ENCODE measurements around the gene NAGPA.
A peak's percentile ranks its signal among the peaks of the same experiment; 100 is the strongest.
"Not testable (repeated sequence)": the region's sequence is repeated elsewhere in the genome, so short reads cannot be mapped to it uniquely, and the experiment has no call there.

NAGPA gene, protein sequence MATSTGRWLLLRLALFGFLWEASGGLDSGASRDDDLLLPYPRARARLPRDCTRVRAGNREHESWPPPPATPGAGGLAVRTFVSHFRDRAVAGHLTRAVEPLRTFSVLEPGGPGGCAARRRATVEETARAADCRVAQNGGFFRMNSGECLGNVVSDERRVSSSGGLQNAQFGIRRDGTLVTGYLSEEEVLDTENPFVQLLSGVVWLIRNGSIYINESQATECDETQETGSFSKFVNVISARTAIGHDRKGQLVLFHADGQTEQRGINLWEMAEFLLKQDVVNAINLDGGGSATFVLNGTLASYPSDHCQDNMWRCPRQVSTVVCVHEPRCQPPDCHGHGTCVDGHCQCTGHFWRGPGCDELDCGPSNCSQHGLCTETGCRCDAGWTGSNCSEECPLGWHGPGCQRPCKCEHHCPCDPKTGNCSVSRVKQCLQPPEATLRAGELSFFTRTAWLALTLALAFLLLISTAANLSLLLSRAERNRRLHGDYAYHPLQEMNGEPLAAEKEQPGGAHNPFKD

DNA sequence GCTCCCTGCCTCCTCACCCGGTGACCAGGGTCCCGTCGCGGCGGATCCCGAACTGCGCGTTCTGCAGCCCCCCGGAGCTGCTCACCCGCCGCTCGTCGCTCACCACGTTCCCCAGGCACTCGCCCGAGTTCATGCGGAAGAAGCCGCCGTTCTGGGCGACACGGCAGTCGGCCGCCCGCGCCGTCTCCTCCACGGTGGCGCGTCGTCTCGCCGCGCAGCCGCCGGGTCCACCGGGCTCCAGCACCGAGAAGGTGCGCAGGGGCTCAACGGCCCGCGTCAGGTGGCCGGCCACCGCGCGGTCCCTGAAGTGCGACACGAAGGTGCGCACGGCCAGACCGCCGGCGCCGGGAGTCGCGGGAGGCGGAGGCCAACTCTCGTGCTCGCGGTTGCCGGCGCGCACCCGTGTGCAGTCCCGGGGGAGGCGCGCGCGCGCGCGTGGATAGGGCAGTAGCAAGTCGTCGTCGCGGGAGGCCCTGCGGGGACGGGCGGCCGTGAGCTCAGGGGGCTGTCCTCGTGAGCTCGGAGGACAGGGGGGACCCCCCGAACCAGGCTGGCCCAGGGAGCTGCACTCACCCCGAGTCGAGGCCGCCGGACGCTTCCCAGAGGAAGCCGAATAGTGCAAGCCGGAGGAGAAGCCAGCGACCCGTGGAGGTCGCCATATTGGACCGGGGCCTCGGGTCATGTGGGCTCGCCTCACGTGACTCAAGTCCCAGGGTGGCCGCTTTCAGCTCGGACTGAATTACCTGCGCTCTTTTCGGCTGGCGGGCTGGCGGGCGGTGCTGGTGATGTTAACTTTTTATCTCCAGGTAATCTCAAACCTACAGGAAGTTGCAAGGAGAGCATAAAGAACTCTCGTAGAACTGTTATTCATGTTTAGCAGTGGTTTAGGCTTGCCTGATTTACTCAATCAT, at the start of gene NAGPA:
TSS of gene NAGPA (minus strand) at position 680 of the 911 bp plus-strand sequence. CDS start at position 659, 21 bp downstream.
- DNase-seq, result peak; percentile 74 to 80

DNA sequence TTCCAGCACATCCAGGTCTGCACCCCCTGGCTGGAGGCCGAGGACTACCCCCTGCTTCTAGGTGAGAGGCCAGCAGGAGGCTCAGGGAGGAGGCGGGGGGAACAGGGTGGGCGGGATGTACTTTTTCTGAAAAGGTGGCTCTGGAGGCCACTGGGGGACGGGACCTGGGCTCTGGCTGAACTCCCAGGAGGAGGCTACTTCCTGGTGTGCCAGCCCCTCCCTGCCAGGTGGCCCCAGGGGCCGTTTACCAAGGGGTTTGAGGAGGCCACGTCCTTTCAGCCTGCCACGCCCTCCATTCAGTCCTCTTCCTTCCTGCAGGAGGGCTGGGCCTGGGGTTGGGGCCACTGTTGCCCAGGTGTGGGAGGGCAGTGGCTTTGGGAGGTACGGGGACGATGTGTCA, 47.3 kb upstream of the NAGPA start:
- DNase-seq, result not testable (repeated sequence)

DNA sequence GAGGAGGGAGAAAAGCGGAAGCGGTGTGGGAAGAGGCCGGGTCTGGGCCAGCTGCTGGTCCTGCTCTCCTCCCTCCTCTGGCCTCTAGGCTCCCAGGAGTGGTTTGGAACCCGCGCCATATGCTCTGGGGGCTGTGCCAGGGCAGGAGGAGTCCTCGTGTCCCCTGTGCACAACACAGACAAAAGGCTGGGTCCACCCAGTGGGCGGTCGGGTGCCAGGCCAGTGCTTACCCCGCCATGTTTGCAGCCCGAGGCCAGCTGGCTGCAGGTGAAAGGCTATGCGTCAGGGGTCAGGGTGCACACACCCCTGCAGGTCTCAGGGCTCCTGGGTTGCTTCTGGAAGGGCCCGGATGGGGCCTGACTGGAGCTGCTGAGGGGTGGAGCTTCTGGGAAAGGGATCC, 46.7 kb upstream of the NAGPA start:
- not testable (repeated sequence) for DNase-seq

DNA sequence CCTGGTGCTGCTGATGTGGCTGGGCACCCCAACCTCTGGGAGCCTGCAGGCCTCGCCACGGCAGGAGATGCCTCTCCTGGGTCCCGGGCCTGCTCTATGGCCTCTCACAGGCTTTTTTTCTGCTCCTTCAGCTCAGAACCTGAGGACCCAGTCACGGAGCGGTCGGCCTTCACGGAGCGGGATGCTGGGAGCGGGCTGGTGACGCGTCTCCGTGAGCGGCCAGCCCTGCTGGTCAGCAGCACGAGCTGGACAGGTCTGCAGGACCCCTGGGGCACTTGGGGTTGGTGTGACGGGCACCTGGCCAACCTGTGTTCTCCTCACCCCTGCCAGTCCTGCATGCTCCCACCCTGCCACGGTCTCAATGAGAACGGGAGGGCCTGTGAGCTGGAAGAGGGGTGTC, 44.9 kb upstream of the NAGPA start:
- DNase-seq, result no peak

DNA sequence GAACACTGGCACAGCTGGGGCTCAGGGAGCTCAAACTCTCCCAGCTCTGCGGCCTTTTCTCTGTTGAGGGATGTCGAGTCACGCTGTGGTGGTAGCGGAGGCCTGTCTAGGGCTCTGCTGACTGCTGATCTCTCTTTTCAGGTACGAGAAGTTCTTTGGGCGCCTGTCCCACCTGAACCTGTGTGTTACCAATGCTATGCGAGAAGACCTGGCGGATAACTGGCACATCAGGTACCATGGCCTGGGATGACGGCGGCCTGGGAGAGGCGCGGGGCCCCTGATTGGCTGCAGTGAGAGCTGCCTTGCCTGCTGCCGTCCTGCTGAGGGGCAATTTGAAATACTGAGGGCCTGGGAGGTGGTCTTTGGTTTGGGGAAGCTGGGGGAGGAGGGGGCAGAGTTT, 43.6 kb upstream of the NAGPA start:
- DNase-seq, result no peak

DNA sequence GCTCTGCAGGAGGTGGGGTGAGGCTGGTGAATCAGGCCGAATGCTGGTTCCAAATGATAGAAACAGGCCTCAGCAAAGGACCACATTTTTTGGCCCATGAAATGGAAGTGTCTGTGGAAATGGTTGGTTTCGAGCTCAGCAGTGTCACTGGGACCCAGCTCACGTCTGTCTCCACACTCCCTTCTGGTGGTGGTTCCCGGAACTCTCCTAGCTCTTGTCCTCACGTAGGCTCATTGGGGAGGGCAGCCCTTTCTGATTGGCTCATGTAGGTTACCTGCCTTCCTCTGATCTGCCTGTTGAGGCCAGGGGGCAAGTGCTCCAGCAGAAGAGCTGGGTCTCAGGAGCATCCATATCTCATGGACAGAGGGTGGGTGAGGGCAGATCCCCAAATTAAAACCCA, 41.9 kb upstream of the NAGPA start:
- no peak for DNase-seq

DNA sequence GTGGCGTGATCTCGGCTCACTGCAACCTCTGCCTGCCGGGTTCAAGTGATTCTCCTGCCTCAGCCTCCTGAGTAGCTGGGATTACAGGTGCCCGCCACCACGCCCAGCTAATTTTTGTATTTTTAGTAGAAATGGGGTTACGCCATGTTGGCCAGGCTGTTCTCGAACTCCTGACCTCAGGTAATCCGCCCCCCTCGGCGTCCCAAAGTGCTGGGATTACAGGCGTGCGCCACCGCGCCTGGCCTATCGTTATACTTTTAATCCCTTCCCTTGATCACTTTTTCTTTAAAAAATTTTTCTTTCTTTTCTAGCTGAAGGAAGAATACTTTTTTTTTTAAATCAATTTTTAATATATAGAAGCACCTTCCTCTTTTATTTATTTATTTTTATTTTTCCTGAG, 40.0 kb upstream of the NAGPA start:
- not testable (repeated sequence) for DNase-seq

DNA sequence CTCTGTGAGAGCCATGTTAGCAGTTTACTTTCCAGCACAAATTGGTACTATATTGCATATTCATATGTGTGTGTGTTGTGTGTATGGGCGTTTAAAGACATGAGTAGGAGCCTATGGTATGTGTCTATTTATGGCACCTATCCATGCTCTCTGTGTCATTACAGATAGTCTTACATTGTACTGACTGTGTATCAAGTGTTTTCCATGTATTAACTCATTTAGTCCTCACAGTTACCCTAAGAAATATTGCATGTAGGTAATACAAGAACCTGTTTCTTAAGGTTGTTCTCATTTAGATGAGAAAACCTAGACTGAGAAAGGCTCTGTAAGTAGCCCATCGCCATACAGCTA, 39.5 kb upstream of the NAGPA start:
- DNase-seq, result no peak

DNA sequence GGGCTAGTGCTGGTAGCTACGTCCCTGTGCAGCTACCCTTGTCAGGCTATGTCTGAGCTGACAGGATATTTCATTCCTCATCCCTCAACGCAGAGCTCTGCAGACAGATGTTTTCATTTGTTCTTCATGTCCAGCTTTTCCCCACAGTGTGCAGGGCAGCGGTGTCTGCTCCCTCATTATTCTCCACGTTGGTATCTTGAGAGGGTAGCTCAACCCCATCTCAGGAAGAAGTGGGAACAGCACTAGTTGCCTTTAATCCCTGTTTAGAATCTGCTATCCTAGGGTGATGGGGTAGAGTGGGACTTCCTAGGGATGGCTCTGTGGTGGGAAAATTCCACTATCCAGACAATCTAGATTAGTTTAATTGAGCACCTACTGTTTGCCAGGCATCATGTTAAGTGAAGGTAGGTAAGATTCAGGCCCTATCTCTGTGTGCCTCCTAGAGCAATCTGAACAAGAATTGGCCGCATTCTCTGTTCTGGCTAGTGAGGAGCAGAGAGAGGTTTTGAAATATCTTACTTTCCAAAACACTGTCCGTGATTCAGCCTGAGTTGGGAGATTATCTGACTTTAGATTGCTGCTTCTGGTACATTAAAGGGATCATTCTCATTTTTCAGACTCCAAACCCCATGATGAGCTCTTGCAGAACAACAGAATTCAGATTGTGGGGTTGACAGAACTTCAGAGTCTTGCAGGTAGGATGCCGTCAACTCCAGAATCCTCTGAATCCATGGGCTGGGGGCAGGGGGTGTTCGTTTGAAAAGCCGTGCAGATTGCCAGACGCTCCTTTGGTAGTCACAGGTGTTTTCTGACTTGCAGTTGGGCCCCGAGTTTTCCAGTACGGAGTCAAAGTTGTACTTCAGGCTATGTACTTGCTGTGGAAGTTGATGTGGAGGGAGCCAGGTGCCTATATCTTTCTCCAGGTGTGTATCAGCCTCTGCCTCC, 38.9 kb upstream of the NAGPA start:
- DNase-seq, result no peak

DNA sequence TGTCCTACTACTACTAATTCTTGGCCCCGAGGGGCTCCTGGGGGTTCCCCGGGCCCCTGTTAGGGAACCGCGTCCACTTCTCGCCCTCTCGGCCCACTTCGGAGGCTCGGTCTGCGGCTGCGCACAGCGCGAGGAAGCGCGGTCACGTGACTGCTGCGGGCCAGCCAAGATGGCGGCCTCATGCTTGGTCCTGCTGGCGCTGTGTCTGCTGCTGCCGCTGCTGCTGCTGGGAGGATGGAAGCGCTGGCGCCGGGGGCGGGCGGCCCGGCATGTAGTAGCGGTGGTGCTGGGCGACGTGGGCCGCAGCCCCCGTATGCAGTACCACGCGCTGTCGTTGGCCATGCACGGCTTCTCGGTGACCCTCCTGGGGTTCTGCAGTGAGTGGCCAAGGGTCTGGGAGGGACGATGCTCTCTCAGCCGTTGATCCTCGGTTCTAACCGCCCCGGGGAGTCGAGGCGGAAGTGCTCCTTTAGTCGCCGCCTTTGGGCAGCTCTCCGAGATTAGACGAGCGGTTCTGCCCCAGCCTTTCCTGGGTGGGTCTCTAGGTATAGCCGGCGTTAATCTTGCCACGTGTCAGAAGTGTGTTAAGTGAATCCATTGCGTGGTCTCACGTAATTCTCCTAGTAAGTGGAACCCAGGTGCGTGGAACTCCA, 38.1 kb upstream of the NAGPA start, which contains the start of gene ALG1:
TSS of gene ALG1 (plus strand) at position 163 of the 653 bp plus-strand sequence. CDS start at position 170, 7 bp downstream.
- peak; percentile 48 to 84 for DNase-seq

DNA sequence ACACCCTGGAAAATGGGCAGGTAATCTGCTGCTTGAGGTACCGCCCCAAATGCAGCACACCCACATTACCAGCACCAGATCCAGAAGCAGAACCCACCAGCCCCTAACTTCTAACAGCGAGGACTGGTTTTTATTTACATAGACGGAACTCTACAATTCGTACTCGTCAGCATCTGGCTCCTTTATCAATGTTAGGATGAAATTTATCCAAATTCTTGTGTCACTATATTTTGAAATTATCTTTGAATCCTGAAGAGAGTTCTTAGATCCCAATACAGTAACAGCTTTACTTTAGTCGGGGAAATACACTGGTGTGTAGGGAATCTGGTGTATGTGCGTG, 37.6 kb upstream of the NAGPA start:
- no peak for DNase-seq

DNA sequence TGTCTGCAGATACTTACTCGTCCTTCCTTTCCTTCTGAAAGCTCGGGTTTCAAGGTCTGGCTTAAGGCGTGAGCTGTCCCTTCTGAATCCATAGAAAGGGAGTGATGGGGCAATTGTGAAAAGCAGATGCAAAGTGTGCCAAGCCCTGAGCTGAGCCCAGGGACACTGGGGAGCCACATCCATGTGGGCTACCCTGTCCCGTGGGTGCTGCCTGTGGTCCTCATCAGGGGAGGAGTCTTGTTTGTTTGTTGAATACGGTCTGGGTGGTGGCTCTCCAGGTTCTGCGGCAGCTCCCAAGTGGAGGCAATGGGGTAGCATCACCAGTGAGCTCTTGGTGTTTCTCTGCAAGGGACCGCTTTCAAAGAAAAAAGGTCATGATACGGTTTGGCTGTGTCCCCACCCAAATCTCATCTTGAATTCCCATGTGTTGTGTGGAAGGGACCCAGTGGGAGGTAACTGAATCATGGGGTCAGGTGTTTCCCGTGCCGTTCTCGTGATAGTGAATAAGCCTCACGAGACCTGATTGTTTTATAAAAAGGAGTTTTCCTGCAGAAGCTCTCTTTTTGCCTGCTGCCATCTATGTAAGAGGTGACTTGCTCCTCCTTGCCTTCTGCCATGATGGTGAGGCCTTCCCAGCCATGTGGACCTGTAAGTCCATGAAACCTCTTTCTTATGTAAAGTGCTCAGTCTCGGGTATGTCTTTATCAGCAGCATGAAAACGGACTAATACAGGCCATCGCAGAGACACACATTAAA, 36.9 kb upstream of the NAGPA start:
- no peak for DNase-seq

DNA sequence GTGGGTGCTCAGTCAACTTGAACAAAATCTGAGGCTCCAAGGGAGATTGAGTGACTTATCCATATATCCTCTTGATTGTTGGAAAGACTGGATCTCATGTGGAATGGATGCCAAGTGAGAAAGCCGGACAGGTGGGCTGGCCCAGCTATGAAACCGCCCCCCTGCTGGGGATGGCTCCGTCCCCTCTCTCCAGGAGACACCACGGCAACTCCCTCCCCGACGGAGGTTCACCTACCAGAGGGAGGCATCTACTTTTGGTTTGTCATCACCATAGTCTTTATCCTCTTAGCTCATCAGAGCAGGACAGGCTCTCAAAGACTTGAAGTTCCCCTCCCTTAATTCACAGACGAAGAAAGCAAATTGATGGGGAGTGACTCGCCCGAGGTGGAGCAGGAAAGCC, 36.1 kb upstream of the NAGPA start:
- no peak for DNase-seq

DNA sequence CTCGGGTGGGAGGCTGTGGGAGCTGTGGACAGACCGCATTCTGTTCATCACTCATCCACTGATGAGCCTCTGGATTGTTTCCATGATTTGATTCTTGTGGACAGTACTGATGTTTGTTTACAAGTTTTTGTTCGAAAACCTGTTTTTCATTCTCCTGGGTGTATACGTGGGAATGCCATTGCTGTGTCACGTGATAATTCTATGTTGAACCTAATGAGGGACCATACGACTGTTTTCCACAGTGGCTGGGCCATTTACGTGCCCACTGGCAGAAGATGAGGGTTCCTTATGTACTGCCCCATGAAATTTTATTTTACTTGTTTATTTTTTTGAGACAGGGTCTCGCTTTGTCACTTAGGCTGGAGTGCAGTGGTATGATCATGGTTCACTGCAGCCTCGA, 35.3 kb upstream of the NAGPA start:
- no peak for DNase-seq

DNA sequence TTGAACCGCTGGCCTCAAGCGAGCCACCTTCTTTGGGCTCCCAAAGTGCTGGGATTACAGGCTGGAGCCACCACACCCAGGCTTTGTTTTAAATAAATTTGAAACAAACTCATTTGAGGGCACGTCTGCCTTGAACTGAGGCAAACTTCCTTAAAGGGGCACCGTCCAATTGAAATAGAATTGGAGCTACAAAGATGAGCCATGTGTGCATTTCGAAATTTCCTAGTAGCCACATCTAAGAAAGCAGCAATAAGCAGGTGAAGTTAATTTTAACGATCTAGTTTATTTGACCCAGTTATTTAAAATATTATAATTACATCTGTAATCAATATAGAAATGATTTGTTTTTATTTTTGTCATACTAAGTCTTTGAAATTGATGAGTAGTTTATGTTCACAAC, 32.8 kb upstream of the NAGPA start:
- DNase-seq, result no peak

DNA sequence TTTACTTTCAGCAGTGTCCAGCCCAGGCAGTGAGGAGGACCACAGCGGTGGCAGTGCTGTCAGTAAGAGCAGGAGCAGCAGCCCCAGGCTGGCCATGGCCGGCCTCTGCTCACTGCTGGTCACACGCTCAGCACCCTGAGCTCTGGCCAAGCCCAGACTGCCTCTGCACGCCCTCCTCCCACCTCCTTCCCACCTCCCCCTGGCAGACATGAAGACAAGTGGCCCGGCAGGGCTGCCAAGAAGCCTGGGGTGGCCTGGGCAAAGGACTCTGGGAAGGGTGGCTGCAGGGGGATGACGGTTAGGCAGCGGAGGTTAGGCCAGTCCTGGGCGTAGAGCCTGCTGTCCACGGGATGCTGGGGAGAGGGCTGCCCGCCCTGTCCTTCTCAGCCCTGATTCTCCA, 32.1 kb upstream of the NAGPA start, which contains the start of gene C16orf89:
TSS of gene C16orf89 (minus strand) at position 144 of the 400 bp plus-strand sequence. CDS start at position 96, 48 bp downstream.
- DNase-seq, result no peak

DNA sequence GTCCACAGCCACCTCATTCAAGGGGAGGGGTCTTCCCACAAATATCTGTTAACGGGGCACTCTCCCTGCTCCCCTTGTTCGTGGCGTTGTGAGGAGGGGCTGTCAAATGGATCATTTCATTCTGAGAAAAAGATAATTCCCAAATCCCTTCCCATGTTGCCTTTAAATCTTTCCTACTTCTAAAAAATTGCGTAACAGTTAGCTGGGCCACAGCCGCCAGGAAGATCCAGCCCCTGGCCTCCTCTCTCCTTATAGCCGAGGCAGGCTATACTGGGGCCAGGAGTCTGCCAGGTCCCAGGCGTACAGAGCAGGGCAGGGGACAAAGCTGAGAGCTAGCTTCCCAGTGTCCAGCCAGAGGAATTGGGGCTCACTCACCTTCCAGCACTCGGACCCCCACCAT, 31.6 kb upstream of the NAGPA start:
- no peak for DNase-seq

DNA sequence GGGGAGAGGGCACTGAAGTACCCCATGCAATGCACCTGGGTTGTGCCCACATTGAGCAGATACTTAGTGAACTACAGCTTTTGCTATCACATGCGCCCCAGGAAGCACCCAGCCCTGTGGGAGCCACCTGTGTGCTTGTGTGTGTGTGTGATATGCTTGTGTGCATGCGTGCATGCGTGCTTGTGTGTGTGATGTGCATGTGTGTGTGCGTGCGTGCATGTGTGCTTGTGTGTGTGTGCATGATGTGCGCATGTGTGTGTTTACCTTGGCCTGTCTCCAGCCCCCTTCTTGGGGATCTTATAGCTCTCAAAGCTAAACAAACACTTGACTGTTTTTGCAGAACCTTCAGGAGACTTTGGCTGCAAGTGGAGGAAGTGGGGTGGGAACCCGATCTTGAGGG, 31.2 kb upstream of the NAGPA start:
- DNase-seq, result no peak

DNA sequence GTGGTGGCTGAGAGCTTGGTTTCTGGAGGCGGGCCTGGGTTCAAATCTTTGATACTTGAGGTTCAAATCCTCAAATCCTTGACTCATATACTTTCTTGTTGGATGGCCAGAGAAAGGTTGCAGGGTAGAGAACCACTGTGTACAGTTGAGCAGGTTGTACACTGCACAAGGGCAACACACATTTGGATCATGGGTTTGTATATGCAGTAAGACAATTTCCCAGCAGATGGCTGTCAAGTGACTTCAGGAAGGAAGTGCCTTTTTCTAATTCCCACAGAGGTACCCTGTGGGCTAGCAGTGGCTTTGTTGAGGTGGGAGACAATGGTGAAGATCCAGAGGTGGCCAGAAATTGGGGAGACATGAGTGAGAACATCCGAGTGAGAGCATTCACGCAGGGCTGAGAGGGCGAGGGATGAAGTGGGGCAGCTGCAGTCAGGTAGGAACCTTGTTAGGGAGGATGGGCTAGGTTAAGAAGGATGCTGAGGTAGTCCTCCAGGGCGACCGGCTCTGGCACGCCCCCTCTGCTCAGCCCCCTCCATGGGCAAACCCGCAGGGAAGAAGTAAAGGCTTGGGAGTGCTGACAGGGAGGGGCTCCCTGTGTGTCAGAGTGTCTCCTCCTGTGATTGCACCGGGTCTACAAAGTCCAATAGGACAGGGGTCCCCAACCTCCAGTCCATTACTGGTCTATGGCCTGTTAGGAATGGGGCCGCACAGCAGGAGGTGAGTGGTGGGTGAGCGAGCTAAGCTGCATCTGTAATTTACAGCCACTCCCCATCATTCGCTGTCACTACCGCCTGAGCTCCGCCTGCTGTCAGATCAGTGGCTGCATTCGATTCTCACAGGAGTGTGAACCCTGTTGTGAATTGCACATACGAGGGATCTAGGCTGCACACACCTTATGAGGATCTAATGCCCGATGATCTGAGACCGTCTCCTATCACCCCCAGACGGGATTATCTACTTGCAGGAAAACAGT, 29.3 kb upstream of the NAGPA start:
- no peak for DNase-seq

DNA sequence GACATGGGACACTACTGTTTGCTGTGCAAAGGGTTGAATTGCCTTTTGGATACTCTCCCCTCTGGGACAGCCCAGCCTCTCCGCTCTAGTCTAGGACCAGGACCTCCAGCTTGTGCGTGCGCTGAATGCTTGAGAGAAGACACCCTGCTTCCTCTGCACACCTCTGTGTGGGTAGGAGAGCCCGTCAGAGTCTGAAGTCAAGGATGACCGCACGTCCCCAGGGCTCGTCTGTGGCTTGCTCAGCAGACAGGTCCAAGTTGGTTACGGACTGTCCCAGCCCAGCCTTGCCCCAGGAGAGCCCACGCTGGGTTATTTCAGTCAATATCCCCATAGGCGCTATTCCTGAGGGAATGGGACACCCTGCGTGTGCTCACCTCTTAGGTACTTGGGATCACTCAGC, 28.3 kb upstream of the NAGPA start:
- no peak for DNase-seq

Data from SHP77 (cell line).